ENCODE data around the gene ZNF214.
"Not testable (repeated sequence)": the region's sequence is repeated elsewhere in the genome, so short reads cannot be mapped to it uniquely, and the experiment has no call there.

The ZNF214 gene

DNA sequence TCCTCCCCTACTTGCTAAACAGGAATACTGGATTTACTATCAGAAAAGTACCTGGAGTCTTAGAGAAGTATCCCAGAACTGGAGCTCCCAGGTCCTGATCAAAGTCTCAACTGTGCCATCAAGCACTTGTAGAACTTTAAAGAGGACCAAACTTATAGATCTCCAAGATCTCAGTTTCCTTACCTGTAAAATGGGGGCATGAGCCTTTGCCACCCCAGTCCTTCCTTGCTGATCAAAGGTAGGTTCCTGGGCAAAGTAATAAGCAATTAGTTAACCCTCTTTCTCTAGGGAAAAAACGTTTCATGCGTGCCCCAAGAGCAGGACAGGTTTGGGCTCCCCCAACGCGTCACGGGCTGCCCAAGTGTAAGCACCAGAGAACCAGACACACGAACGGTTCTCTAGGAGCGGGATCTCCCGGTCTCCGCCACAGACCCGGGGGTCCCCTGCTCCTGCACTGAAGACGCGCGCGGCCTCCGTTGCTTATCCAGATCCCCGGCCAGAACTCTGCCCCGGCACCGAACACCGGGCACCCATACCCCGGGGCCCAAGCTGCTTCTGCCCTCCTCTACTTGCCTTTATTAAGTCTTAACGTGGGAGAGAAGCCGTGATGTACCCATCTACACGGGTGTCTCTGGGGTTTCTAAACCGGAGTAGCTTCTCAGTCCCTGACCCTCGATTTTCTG is 505 bp downstream of the ZNF214 start:
- no peak for ATAC-seq (replicated peaks; ENCODE audit: extremely low read depth, poor library complexity, severe bottlenecking)

GRCh38 chr11:7016011-7016410 is 4.1 kb downstream of the ZNF214 start:
- H3K27ac Mint-ChIP-seq (ENCODE audit: low read depth): no peak overlapping the region
- H3K27me3 Mint-ChIP-seq: peaks cover 25% of the 10 kb centered on the region
- ATAC-seq (replicated peaks; ENCODE audit: extremely low read depth, poor library complexity, severe bottlenecking): no peak
- DNase-seq (ENCODE audit: low spot score in 2 of 2): no peak
- no peaks in the 10 kb centered on the region for H3K36me3 Mint-ChIP-seq (ENCODE audit: insufficient read depth)
- peaks cover 4% of the 10 kb centered on the region for H3K4me1 Mint-ChIP-seq
- no peak overlapping the region for H3K4me3 Mint-ChIP-seq
- H3K9me3 Mint-ChIP-seq: no peaks in the 10 kb centered on the region

More for the DNA sequence above, 505 bp downstream of the ZNF214 start:
- no peak overlapping the region for H3K4me3 Mint-ChIP-seq
- H3K27ac Mint-ChIP-seq (ENCODE audit: low read depth): no peak overlapping the region
- H3K27me3 Mint-ChIP-seq: peaks cover 38% of the 10 kb centered on the region
- H3K36me3 Mint-ChIP-seq (ENCODE audit: insufficient read depth): no peaks in the 10 kb centered on the region
- peaks cover 4% of the 10 kb centered on the region for H3K4me1 Mint-ChIP-seq
- DNase-seq (ENCODE audit: low spot score in 2 of 2): no peak
- no peaks in the 10 kb centered on the region for H3K9me3 Mint-ChIP-seq

DNA sequence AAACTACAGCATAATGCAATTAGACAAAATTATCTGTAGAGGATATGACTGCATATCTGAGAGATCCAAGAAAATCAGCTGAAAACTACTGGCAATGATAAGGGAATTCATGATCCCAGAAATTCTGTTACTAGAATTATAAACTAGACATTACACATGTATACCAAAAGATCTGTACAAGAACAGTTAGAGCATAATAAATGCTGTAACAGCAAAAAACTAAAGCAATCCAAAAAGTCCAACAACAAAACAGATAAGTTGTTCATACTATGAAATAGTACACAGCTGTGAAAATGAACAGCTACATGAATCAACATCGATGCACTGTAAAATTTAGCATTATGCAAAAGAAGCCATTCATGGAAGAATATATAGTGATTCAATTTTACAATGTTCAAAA is 6.0 kb downstream of the ZNF214 start:
- H3K4me1 Mint-ChIP-seq: no peaks in the 10 kb centered on the region
- H3K27ac Mint-ChIP-seq (ENCODE audit: low read depth): no peak overlapping the region
- no peak overlapping the region for H3K4me3 Mint-ChIP-seq
- H3K27me3 Mint-ChIP-seq: peaks cover 21% of the 10 kb centered on the region
- DNase-seq (ENCODE audit: low spot score in 2 of 2) (no peak), ATAC-seq (replicated peaks; ENCODE audit: extremely low read depth, poor library complexity, severe bottlenecking) (no peak)
- H3K9me3 Mint-ChIP-seq: no peaks in the 10 kb centered on the region
- no peaks in the 10 kb centered on the region for H3K36me3 Mint-ChIP-seq (ENCODE audit: insufficient read depth)

GRCh38 chr11:7004482-7004881 is 15.7 kb downstream of the ZNF214 start:
- no peak overlapping the region for H3K4me3 Mint-ChIP-seq
- no peak for DNase-seq (ENCODE audit: low spot score in 2 of 2)
- no peak overlapping the region for H3K27ac Mint-ChIP-seq (ENCODE audit: low read depth)
- H3K9me3 Mint-ChIP-seq: no peaks in the 10 kb centered on the region
- H3K4me1 Mint-ChIP-seq: no peaks in the 10 kb centered on the region
- ATAC-seq (replicated peaks; ENCODE audit: extremely low read depth, poor library complexity, severe bottlenecking): no peak
- H3K27me3 Mint-ChIP-seq: peaks cover 41% of the 10 kb centered on the region
- peaks cover 2% of the 10 kb centered on the region for H3K36me3 Mint-ChIP-seq (ENCODE audit: insufficient read depth)

- H3K4me3 Mint-ChIP-seq: no peak overlapping the region
- H3K9me3 Mint-ChIP-seq: no peaks in the 10 kb centered on the region
- H3K4me1 Mint-ChIP-seq: no peaks in the 10 kb centered on the region
- ATAC-seq (replicated peaks; ENCODE audit: extremely low read depth, poor library complexity, severe bottlenecking): no peak
- DNase-seq (ENCODE audit: low spot score in 2 of 2): no peak
- no peaks in the 10 kb centered on the region for H3K36me3 Mint-ChIP-seq (ENCODE audit: insufficient read depth)
- peaks cover 27% of the 10 kb centered on the region for H3K27me3 Mint-ChIP-seq
- H3K27ac Mint-ChIP-seq (ENCODE audit: low read depth): no peak overlapping the region
Measured at GRCh38 chr11:6995703-6996102, 24.4 kb downstream of the ZNF214 start.

GRCh38 chr11:6992457-6993417 is 27.4 kb downstream of the ZNF214 start:
- ATAC-seq (replicated peaks; ENCODE audit: extremely low read depth, poor library complexity, severe bottlenecking) (no peak), DNase-seq (ENCODE audit: low spot score in 2 of 2) (no peak)
- no peak overlapping the region for H3K27ac Mint-ChIP-seq (ENCODE audit: low read depth)
- H3K36me3 Mint-ChIP-seq (ENCODE audit: insufficient read depth): no peaks in the 10 kb centered on the region
- peaks cover under 1% of the 10 kb centered on the region for H3K27me3 Mint-ChIP-seq
- no peak overlapping the region for H3K4me3 Mint-ChIP-seq
- no peaks in the 10 kb centered on the region for H3K9me3 Mint-ChIP-seq
- H3K4me1 Mint-ChIP-seq: no peaks in the 10 kb centered on the region

DNA sequence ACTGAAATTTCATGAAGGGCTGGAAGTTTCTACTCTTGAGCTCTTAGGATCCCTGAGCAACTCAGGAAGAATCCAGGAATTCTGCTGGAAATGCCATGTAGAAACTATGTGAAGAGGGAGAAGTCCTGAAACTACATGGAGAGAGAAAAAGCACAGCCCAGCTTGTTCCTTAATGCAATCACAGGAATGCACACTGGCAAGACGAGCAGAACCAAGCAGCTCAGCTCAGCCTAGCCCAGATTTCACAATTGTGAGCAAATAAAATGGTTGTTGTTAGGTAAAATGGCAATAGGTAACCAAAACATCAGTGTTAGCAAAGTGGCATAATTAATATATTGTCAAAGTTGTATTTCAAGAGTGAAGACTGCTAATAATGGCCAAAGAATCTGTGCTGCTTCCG is 28.1 kb downstream of the ZNF214 start:
- H3K4me1 Mint-ChIP-seq: no peaks in the 10 kb centered on the region
- no peak for DNase-seq (ENCODE audit: low spot score in 2 of 2)
- no peak overlapping the region for H3K27ac Mint-ChIP-seq (ENCODE audit: low read depth)
- no peaks in the 10 kb centered on the region for H3K36me3 Mint-ChIP-seq (ENCODE audit: insufficient read depth)
- H3K9me3 Mint-ChIP-seq: no peaks in the 10 kb centered on the region
- H3K4me3 Mint-ChIP-seq: no peak overlapping the region
- no peaks in the 10 kb centered on the region for H3K27me3 Mint-ChIP-seq
- no peak for ATAC-seq (replicated peaks; ENCODE audit: extremely low read depth, poor library complexity, severe bottlenecking)

DNA sequence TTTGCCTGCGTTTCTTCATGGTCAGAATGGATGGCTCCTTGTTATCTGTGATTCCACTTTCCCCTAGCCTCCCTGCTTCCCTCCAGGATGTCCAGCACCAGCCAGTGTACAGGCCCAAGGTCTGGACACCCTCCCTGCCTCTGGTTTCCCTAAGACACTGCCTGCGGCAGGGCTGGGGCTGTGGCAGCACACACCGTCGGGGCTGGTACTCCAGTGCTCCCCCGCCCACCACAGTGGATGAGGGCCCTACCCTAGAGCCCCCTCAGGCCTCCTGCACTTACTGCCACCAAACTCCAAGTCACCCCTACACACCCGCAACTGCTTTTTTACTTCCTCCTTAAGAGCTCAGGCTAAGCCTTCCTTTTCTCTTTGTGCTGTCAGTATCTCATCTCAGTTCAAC is 28.9 kb downstream of the ZNF214 start:
- Mint-ChIP-seq H3K9me3 (no peaks in the 10 kb centered on the region), H3K36me3 (ENCODE audit: insufficient read depth) (no peaks in the 10 kb centered on the region), H3K4me3 (no peak overlapping the region), H3K27me3 (no peaks in the 10 kb centered on the region), H3K27ac (ENCODE audit: low read depth) (no peak overlapping the region), H3K4me1 (no peaks in the 10 kb centered on the region)
- ATAC-seq (replicated peaks; ENCODE audit: extremely low read depth, poor library complexity, severe bottlenecking): no peak
- DNase-seq (ENCODE audit: low spot score in 2 of 2): no peak

GRCh38 chr11:6988506-6988905 is 31.6 kb downstream of the ZNF214 start:
- DNase-seq (ENCODE audit: low spot score in 2 of 2) (no peak), ATAC-seq (replicated peaks; ENCODE audit: extremely low read depth, poor library complexity, severe bottlenecking) (no peak)
- H3K36me3 Mint-ChIP-seq (ENCODE audit: insufficient read depth): no peaks in the 10 kb centered on the region
- no peaks in the 10 kb centered on the region for H3K27me3 Mint-ChIP-seq
- no peak overlapping the region for H3K4me3 Mint-ChIP-seq
- H3K9me3 Mint-ChIP-seq: no peaks in the 10 kb centered on the region
- no peaks in the 10 kb centered on the region for H3K4me1 Mint-ChIP-seq
- no peak overlapping the region for H3K27ac Mint-ChIP-seq (ENCODE audit: low read depth)

GRCh38 chr11:6986487-6986886 is 33.7 kb downstream of the ZNF214 start:
- Mint-ChIP-seq H3K27ac (ENCODE audit: low read depth) (no peak overlapping the region), H3K27me3 (no peaks in the 10 kb centered on the region), H3K36me3 (ENCODE audit: insufficient read depth) (no peaks in the 10 kb centered on the region), H3K9me3 (no peaks in the 10 kb centered on the region), H3K4me3 (no peak overlapping the region), H3K4me1 (no peaks in the 10 kb centered on the region)
- no peak for ATAC-seq (replicated peaks; ENCODE audit: extremely low read depth, poor library complexity, severe bottlenecking)
- DNase-seq (ENCODE audit: low spot score in 2 of 2): no peak

DNA sequence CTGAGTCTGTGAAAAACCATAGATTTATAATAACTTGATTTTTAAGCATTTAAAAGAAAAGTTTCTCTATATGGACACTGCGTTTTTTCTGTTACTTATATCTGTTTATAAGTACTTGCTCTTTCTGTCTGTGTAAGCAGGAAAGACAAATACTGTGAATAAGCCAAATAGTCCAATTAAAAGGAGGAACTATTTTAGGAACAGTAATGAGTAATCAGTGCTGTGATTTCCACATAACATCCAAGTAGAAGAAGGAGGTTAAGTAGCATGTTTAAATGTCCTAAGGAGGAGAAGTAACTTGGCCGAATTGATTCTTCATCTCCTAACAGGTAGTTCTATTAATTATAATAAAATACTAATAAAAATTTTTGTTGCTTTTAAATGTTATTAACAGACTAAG is 40.8 kb downstream of the ZNF214 start:
- Mint-ChIP-seq H3K36me3 (ENCODE audit: insufficient read depth) (no peaks in the 10 kb centered on the region), H3K27me3 (no peaks in the 10 kb centered on the region), H3K4me1 (no peaks in the 10 kb centered on the region), H3K9me3 (no peaks in the 10 kb centered on the region), H3K4me3 (no peak overlapping the region), H3K27ac (ENCODE audit: low read depth) (no peak overlapping the region)
- DNase-seq (ENCODE audit: low spot score in 2 of 2): no peak
- ATAC-seq (replicated peaks; ENCODE audit: extremely low read depth, poor library complexity, severe bottlenecking): no peak

- not testable (repeated sequence) for H3K27ac Mint-ChIP-seq (ENCODE audit: low read depth); H3K36me3 Mint-ChIP-seq (ENCODE audit: insufficient read depth); H3K4me3 Mint-ChIP-seq; H3K27me3 Mint-ChIP-seq; H3K9me3 Mint-ChIP-seq; ATAC-seq (replicated peaks; ENCODE audit: extremely low read depth, poor library complexity, severe bottlenecking); H3K4me1 Mint-ChIP-seq; DNase-seq (ENCODE audit: low spot score in 2 of 2)
Measured at GRCh38 chr11:6969854-6970253, 50.3 kb downstream of the ZNF214 start.

GRCh38 chr11:6968816-6969215 is 51.3 kb downstream of the ZNF214 start:
- Mint-ChIP-seq H3K4me1 (no peaks in the 10 kb centered on the region), H3K27ac (ENCODE audit: low read depth) (no peak overlapping the region), H3K27me3 (no peaks in the 10 kb centered on the region), H3K36me3 (ENCODE audit: insufficient read depth) (no peaks in the 10 kb centered on the region), H3K4me3 (no peak overlapping the region), H3K9me3 (no peaks in the 10 kb centered on the region)
- ATAC-seq (replicated peaks; ENCODE audit: extremely low read depth, poor library complexity, severe bottlenecking) (no peak), DNase-seq (ENCODE audit: low spot score in 2 of 2) (no peak)

Data from central memory CD8-positive, alpha-beta T cell (primary cell).